Measurements from ENCODE around the gene PID1.

The PID1 gene

GRCh38 chr2:229181641-229182040, 89.4 kb downstream of the PID1 start:
- in situ Hi-C loops (cut with MboI; ENCODE audit: low sequenced_read_pairs, unreplicated experiment): no loop called here
- no peak for TF ChIP-seq CTCF (IDR thresholded peaks at IDR 0.05; ENCODE audit: borderline replicate concordance, control extremely low read depth, extremely low read depth, insufficient read depth, missing control alignments)
- no peak for DNase-seq (ENCODE audit: low spot score)

DNA sequence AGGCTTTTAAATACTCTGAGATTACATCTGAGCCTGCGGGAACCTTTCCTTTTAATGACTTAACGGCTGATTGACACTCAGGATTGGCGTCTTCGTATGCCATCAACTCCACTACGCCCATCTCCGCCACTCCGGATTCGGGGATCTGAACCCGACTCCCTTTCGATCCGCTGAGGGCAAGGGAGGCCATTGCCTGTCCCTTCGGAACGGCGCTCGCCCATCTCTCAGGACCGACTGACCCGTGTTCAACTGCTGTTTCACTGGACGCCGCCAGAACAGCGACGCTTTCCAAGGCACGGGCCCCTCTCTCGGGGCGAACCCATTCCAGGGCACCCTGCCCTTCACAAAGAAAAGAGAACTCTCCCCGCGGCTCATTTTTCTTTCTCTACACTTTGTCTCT, 90.4 kb downstream of the PID1 start:
- no peak for TF ChIP-seq CTCF (IDR thresholded peaks at IDR 0.05; ENCODE audit: borderline replicate concordance, control extremely low read depth, extremely low read depth, insufficient read depth, missing control alignments)
- in situ Hi-C loops (cut with MboI; ENCODE audit: low sequenced_read_pairs, unreplicated experiment): no loop called here
- DNase-seq (ENCODE audit: low spot score): no peak

GRCh38 chr2:229179628-229180027, 91.5 kb downstream of the PID1 start:
- in situ Hi-C loops (cut with MboI; ENCODE audit: low sequenced_read_pairs, unreplicated experiment): no loop called here
- no peak for DNase-seq (ENCODE audit: low spot score)
- no peak for TF ChIP-seq CTCF (IDR thresholded peaks at IDR 0.05; ENCODE audit: borderline replicate concordance, control extremely low read depth, extremely low read depth, insufficient read depth, missing control alignments)

GRCh38 chr2:229178706-229179105, 92.4 kb downstream of the PID1 start:
- in situ Hi-C loops (cut with MboI; ENCODE audit: low sequenced_read_pairs, unreplicated experiment): no loop called here
- TF ChIP-seq CTCF (IDR thresholded peaks at IDR 0.05; ENCODE audit: borderline replicate concordance, control extremely low read depth, extremely low read depth, insufficient read depth, missing control alignments): no peak

DNA sequence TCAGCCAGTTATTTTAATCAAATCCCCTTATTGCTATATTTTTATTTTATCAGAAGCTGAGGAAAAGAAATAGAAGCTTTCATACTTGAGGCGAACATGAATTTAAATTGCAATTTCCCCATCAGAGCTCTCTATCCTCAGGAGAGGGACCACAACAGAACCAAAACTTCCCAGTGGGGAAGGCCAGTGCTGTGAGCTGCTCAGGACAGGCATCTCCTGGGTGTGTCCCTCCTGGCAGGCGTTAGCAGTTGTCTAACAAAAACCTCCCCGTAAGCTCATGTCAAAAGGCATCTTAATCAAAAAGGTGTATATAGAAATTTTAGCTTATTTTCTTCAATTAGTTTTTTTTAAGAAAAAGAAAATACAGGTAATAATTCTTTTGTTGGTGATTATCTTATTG, 93.0 kb downstream of the PID1 start:
- in situ Hi-C loops (cut with MboI; ENCODE audit: low sequenced_read_pairs, unreplicated experiment): no loop called here
- no peak for DNase-seq (ENCODE audit: low spot score)
- TF ChIP-seq CTCF (IDR thresholded peaks at IDR 0.05; ENCODE audit: borderline replicate concordance, control extremely low read depth, extremely low read depth, insufficient read depth, missing control alignments): no peak

More at GRCh38 chr2:229178706-229179105, 92.4 kb downstream of the PID1 start:
- DNase-seq (ENCODE audit: low spot score): no peak

GRCh38 chr2:229176136-229176535, 95.0 kb downstream of the PID1 start:
- in situ Hi-C loops (cut with MboI; ENCODE audit: low sequenced_read_pairs, unreplicated experiment): no loop called here
- no peak for DNase-seq (ENCODE audit: low spot score)
- no peak for TF ChIP-seq CTCF (IDR thresholded peaks at IDR 0.05; ENCODE audit: borderline replicate concordance, control extremely low read depth, extremely low read depth, insufficient read depth, missing control alignments)

- no peak for DNase-seq (ENCODE audit: low spot score)
- no peak for TF ChIP-seq CTCF (IDR thresholded peaks at IDR 0.05; ENCODE audit: borderline replicate concordance, control extremely low read depth, extremely low read depth, insufficient read depth, missing control alignments)
- in situ Hi-C loops (cut with MboI; ENCODE audit: low sequenced_read_pairs, unreplicated experiment): no loop called here
Measured at GRCh38 chr2:229175497-229175863, 95.6 kb downstream of the PID1 start.
